ENCODE measurements around the gene BSN.

DNA sequence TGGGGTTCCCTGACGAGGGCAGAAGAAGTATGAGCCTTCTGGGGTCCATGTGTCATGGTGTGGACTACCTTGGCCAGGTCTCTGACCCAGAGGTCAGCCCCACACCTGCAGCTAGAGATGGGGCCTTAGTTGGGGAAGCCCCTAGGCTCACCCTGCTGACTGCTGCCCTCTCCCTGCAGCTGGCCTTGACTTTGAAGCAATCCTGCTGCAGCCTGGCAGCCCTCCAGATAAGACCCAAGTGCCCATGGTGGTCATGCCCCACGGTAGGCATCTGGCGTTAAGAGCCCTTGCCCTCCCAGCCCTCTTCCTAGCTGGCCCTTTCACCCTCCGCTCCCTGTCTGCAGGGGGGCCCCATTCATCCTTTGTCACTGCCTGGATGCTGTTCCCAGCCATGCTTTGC, 127.3 kb downstream of the BSN start:
- TF ChIP-seq POLR2AphosphoS5 (IDR thresholded peaks at IDR 0.05; ENCODE audit: low read depth, low read length) (no peak), POLR2A (IDR thresholded peaks at IDR 0.05; ENCODE audit: low read depth, low read length) (no peak)

Measured in GM12891 (cell line).